ENCODE measurements around the gene KITLG. TPM values are rescaled to one million over a fixed set of nuclear protein-coding genes. Genes with fewer than 3 reads are reported as not detected.

Gene KITLG
- total RNA-seq, 1 experiment from 2014 or later = 7.4 TPM

GRCh38 chr12:88572781-88573549 lies 7.3 kb downstream of the KITLG start:
- no peak overlapping the region for H3K27ac ChIP-seq (ENCODE audit: low read length)
- H3K36me3 ChIP-seq (ENCODE audit: control insufficient read depth, insufficient read depth, low read length) = no peaks in the 10 kb centered on the region
- CTCF ChIA-PET = no interaction called here
- POLR2A ChIA-PET = no interaction called here
- H3K4me3 ChIP-seq (ENCODE audit: low read depth in 2 of 2, low read length in 2 of 2) = no peak overlapping the region
- BruUV-seq (replicated peaks) = no TSS peak
- no peak for DNase-seq (ENCODE audit: low read depth, low spot score)
- H3K9me3 ChIP-seq (ENCODE audit: control insufficient read depth, insufficient read depth, low read depth, low read length) = no peaks in the 10 kb centered on the region
- H3K27me3 ChIP-seq (ENCODE audit: control insufficient read depth, insufficient read depth, low read length) = no peaks in the 10 kb centered on the region; the same call in 1 of the 2 replicates
- no peak for ATAC-seq
- no peak for TF ChIP-seq POLR2AphosphoS5 (IDR thresholded peaks at IDR 0.05; ENCODE audit: low read depth, low read length)
- TF ChIP-seq CTCF (IDR thresholded peaks at IDR 0.05) = no peak
- no peak for TF ChIP-seq SIN3A (IDR thresholded peaks at IDR 0.05; ENCODE audit: borderline replicate concordance, insufficient read depth, low read depth, low read length)
- TF ChIP-seq REST (IDR thresholded peaks at IDR 0.05; ENCODE audit: insufficient read depth in 1 of 2, low read depth in 2 of 2, low read length in 1 of 2) = no peak
- no peak for TF ChIP-seq TCF7L2 (IDR thresholded peaks at IDR 0.05; ENCODE audit: low read depth, low read length)
- intact Hi-C loops (cut with micrococcal nuclease; ENCODE audit: unreplicated experiment) = loop anchor here (10.0 kb wide), 2 partner anchors 412 to 418 kb away; no protein-coding TSS in a partner anchor
- in situ Hi-C loops (cut with HindIII; ENCODE audit: low pct_unique_long_range_greater_than_20kb, low sequenced_read_pairs) = no loop called here
- H3K4me1 ChIP-seq (ENCODE audit: control insufficient read depth, insufficient read depth, low read length) = peaks cover 13% of the 10 kb centered on the region; the same call in 1 of the 2 replicates

- Histone ChIP-seq H3K27me3 (ENCODE audit: control insufficient read depth, insufficient read depth, low read length) (no peaks in the 10 kb centered on the region), H3K9me3 (ENCODE audit: control insufficient read depth, insufficient read depth, low read depth, low read length) (no peaks in the 10 kb centered on the region), H3K36me3 (ENCODE audit: control insufficient read depth, insufficient read depth, low read length) (no peaks in the 10 kb centered on the region), H3K4me1 (ENCODE audit: control insufficient read depth, insufficient read depth, low read length) (peaks cover 10% of the 10 kb centered on the region; the same call in 1 of the 2 replicates), H3K4me3 (ENCODE audit: low read depth in 2 of 2, low read length in 2 of 2) (no peak overlapping the region), H3K27ac (ENCODE audit: low read length) (no peak overlapping the region)
- CTCF ChIA-PET = no interaction called here
- no TSS peak for BruUV-seq (replicated peaks)
- POLR2A ChIA-PET = no interaction called here
- no peak for TF ChIP-seq POLR2AphosphoS5 (IDR thresholded peaks at IDR 0.05; ENCODE audit: low read depth, low read length)
- no peak for TF ChIP-seq REST (IDR thresholded peaks at IDR 0.05; ENCODE audit: insufficient read depth in 1 of 2, low read depth in 2 of 2, low read length in 1 of 2)
- no peak for TF ChIP-seq CTCF (IDR thresholded peaks at IDR 0.05)
- TF ChIP-seq TCF7L2 (IDR thresholded peaks at IDR 0.05; ENCODE audit: low read depth, low read length) = no peak
- no peak for TF ChIP-seq SIN3A (IDR thresholded peaks at IDR 0.05; ENCODE audit: borderline replicate concordance, insufficient read depth, low read depth, low read length)
- DNase-seq (ENCODE audit: low read depth, low spot score) (no peak), ATAC-seq (no peak)
- intact Hi-C loops (cut with micrococcal nuclease; ENCODE audit: unreplicated experiment) = loop anchor here (10.0 kb wide), 2 partner anchors 413 to 417 kb away; no protein-coding TSS in a partner anchor
- in situ Hi-C loops (cut with HindIII; ENCODE audit: low pct_unique_long_range_greater_than_20kb, low sequenced_read_pairs) = no loop called here
Measured at GRCh38 chr12:88571543-88571942, 8.7 kb downstream of the KITLG start.
